ENCODE data around the gene BCAR3. TPM values are rescaled to one million over a fixed set of nuclear protein-coding genes. Genes with fewer than 3 reads are reported as not detected.
"Not testable (repeated sequence)": the region's sequence is repeated elsewhere in the genome, so short reads cannot be mapped to it uniquely, and the experiment has no call there.

BCAR3 gene
- total and polyA plus RNA-seq, 4 donors: 12.2 to 33.3 (median 18.2) TPM

DNA sequence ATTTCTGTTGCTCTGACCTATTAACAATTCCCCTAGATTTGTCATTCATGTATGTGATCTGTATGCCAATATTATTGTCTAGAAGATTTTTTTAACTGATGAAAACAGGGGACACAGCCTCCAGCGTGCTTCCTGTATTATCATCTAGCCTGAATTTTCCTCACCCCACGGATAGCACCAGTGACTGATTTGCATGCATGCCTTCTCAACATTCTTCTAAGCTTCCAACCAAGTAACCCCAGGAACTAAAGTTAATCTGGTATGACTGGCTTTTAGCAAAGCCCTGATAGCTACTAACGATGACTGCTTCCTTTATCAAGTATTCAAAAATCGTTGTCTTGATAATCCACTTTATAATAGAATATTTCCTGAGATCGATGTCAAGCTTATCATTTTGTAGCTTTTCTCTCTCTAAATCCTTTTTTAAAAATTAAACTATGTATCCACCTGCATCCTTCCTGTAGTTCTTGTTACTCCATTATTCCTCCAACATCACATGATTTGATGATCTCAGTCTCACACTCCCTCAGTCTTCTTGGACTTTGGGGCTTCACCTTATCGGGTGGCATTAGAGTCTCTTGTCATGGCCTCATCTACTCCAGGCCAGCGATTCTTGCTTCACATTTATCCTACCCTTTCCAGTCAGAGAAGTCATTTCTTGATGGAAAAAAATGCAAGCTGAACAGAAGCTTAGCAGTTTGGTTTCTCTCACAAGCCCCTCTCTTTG, 19.0 kb downstream of the BCAR3 start:
- peak overlapping the region in 1 of 2 donors; percentile 54 for H3K27ac ChIP-seq (ENCODE audit: low read depth in 1 of 2, low read length in 1 of 2)

GRCh38 chr1:93661829-93662474, 19.7 kb downstream of the BCAR3 start:
- no peak for DNase-seq
- Histone ChIP-seq H3K9ac (ENCODE audit: insufficient read depth in 1 of 2, low read length in 2 of 2) (no peak overlapping the region), H3K27ac (ENCODE audit: low read depth in 1 of 2, low read length in 1 of 2) (peak overlapping the region in 1 of 2 donors; percentile 49), H3K9me3 (ENCODE audit: control insufficient read depth in 4 of 4, insufficient read depth in 3 of 4, low read length in 3 of 4) (no peaks in the 10 kb centered on the region), H3K36me3 (ENCODE audit: control insufficient read depth in 4 of 4, insufficient read depth in 4 of 4, low read length in 4 of 4) (peaks cover 0 to 7% (median 2%) of the 10 kb centered on the region in 4 donors), H3K4me1 (ENCODE audit: control insufficient read depth in 5 of 5, insufficient read depth in 5 of 5, low read length in 5 of 5) (peaks cover 14 to 30% (median 18%) of the 10 kb centered on the region in 5 donors), H3K4me3 (no peak overlapping the region), H3K27me3 (ENCODE audit: control insufficient read depth in 3 of 3, insufficient read depth in 3 of 3, low read length in 2 of 3) (no peaks in the 10 kb centered on the region)
- 53 to 57% methylated on average over 7 of the region's 7 CpGs for WGBS, 2 donors
- peak; percentile 31 for ATAC-seq (ENCODE audit: insufficient read depth, low FRiP score)
- no peak for TF ChIP-seq CTCF (IDR thresholded peaks at IDR 0.05; ENCODE audit: control extremely low read depth, extremely low read depth)

More for the DNA sequence above, 19.0 kb downstream of the BCAR3 start:
- no peak for DNase-seq
- Histone ChIP-seq H3K4me3 (no peak overlapping the region), H3K9me3 (ENCODE audit: control insufficient read depth in 4 of 4, insufficient read depth in 3 of 4, low read length in 3 of 4) (no peaks in the 10 kb centered on the region), H3K27me3 (ENCODE audit: control insufficient read depth in 3 of 3, insufficient read depth in 3 of 3, low read length in 2 of 3) (no peaks in the 10 kb centered on the region), H3K4me1 (ENCODE audit: control insufficient read depth in 5 of 5, insufficient read depth in 5 of 5, low read length in 5 of 5) (peaks cover 14 to 30% (median 20%) of the 10 kb centered on the region in 5 donors), H3K9ac (ENCODE audit: insufficient read depth in 1 of 2, low read length in 2 of 2) (no peak overlapping the region), H3K36me3 (ENCODE audit: control insufficient read depth in 4 of 4, insufficient read depth in 4 of 4, low read length in 4 of 4) (peaks cover 0 to 7% (median 2%) of the 10 kb centered on the region in 4 donors)
- ATAC-seq (ENCODE audit: insufficient read depth, low FRiP score): no peak
- WGBS, 2 donors: 70 to 79% methylated on average over 7 of the region's 7 CpGs
- TF ChIP-seq CTCF (IDR thresholded peaks at IDR 0.05; ENCODE audit: control extremely low read depth, extremely low read depth): no peak

DNA sequence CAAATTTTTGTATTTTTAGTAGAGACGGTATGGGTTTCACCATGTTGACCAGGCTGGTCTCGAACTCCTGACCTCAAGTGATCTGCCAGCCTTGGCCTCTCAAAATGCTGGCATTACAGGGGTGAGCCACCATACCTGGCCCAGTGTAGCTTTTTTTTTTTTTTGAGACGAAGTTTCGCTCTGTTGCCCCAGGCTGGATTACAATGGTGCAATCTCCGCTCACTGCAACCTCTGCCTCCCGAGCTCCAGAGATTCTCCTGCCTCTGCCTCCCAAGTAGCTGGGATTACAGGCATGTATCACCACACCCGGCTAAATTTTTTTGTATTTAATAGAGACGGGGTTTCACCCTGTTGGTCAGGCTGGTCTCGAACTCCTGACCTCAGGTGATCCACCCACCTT, 20.3 kb downstream of the BCAR3 start:
- not testable (repeated sequence) for ATAC-seq (ENCODE audit: insufficient read depth, low FRiP score); H3K27me3 ChIP-seq (ENCODE audit: control insufficient read depth in 3 of 3, insufficient read depth in 3 of 3, low read length in 2 of 3); H3K9me3 ChIP-seq (ENCODE audit: control insufficient read depth in 4 of 4, insufficient read depth in 3 of 4, low read length in 3 of 4); DNase-seq; H3K9ac ChIP-seq (ENCODE audit: insufficient read depth in 1 of 2, low read length in 2 of 2); H3K4me3 ChIP-seq; H3K36me3 ChIP-seq (ENCODE audit: control insufficient read depth in 4 of 4, insufficient read depth in 4 of 4, low read length in 4 of 4)
- WGBS, 2 donors: 97 to 98% methylated on average over 9 of the region's 9 CpGs
- Histone ChIP-seq H3K27ac (ENCODE audit: low read depth in 1 of 2, low read length in 1 of 2) (peak overlapping the region in 1 of 2 donors; percentile 39), H3K4me1 (ENCODE audit: control insufficient read depth in 5 of 5, insufficient read depth in 5 of 5, low read length in 5 of 5) (peaks cover 14 to 30% (median 16%) of the 10 kb centered on the region in 5 donors)

DNA sequence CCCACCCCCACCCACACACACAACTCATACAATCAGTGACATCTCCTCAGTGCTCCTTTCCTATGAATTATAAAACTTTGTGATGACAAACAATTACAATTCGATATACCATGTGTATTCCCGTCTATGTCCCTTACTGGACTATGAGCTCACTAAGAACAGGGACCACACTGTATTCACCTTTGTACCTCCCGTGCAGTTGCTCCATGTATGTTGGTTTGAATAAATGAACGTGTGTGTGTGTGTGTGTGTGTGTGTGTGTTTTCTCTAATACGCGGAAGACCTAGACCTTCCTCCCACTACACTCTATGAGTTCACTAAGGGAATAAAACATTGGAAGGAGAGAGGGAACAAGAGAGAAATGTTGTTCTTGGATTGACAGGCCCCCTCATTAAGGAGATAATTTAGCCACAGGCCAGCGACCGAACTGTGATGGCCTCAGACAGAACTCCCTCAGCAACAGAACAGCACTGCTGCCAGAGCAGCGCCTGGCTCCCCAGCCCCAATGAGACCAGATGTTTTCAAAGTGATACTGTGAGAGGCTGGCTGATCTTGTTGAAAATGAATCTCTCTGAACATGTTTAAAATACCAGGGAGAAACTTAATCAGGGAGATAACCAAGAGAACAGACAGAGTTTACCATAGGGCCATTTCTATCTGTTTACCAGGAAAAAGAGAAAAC, 21.7 kb downstream of the BCAR3 start:
- peaks cover 7 to 23% (median 13%) of the 10 kb centered on the region in 5 donors for H3K4me1 ChIP-seq (ENCODE audit: control insufficient read depth in 5 of 5, insufficient read depth in 5 of 5, low read length in 5 of 5)
- no peak overlapping the region for H3K4me3 ChIP-seq
- no peak for ATAC-seq (ENCODE audit: insufficient read depth, low FRiP score)
- H3K9ac ChIP-seq (ENCODE audit: insufficient read depth in 1 of 2, low read length in 2 of 2): no peak overlapping the region
- 91 to 92% methylated on average over 9 of the region's 9 CpGs for WGBS, 2 donors
- H3K27me3 ChIP-seq (ENCODE audit: control insufficient read depth in 3 of 3, insufficient read depth in 3 of 3, low read length in 2 of 3): no peaks in the 10 kb centered on the region
- H3K36me3 ChIP-seq (ENCODE audit: control insufficient read depth in 4 of 4, insufficient read depth in 4 of 4, low read length in 4 of 4): peaks cover 0 to 5% (median 1%) of the 10 kb centered on the region in 4 donors
- H3K9me3 ChIP-seq (ENCODE audit: control insufficient read depth in 4 of 4, insufficient read depth in 3 of 4, low read length in 3 of 4): no peaks in the 10 kb centered on the region
- no peak overlapping the region for H3K27ac ChIP-seq (ENCODE audit: low read depth in 1 of 2, low read length in 1 of 2)
- TF ChIP-seq CTCF (IDR thresholded peaks at IDR 0.05; ENCODE audit: control extremely low read depth, extremely low read depth): no peak
- DNase-seq: peak in 2 of 3 donors; percentile 57 to 61
